Stimulated activated CD8-positive, alpha-beta memory T cell treated with anti-CD3 and anti-CD28 coated beads, Interleukin-15, amount 100 ng/mL, for 4 hours (primary cell): ENCODE results near the gene VSTM2B.
A peak's percentile ranks its signal among the peaks of the same experiment; 100 is the strongest.

Source experiments
- DNase-seq, 2 donors: peaks; one replicate each; pipeline ENCODE4 v3.0.0-alpha.2; 2020; ENCODE audit warnings: low read depth in 2 of 2

The VSTM2B gene

GRCh38 chr19:29566496-29567054 lies 40.8 kb downstream of the VSTM2B start:
- DNase-seq, result no peak

- DNase-seq, result no peak
Measured at GRCh38 chr19:29567366-29567915, 41.6 kb downstream of the VSTM2B start.

GRCh38 chr19:29568036-29569025 lies 42.5 kb downstream of the VSTM2B start:
- DNase-seq, result no peak

GRCh38 chr19:29569038-29569911 lies 43.5 kb downstream of the VSTM2B start:
- no peak for DNase-seq

GRCh38 chr19:29571181-29571580 lies 45.4 kb downstream of the VSTM2B start:
- no peak for DNase-seq

GRCh38 chr19:29573486-29573885 lies 47.7 kb downstream of the VSTM2B start:
- no peak for DNase-seq

- DNase-seq, result no peak
Measured at GRCh38 chr19:29574510-29574909, 48.7 kb downstream of the VSTM2B start.

GRCh38 chr19:29576046-29576606 lies 50.3 kb downstream of the VSTM2B start:
- DNase-seq, result no peak

- DNase-seq, result peak in 1 of 2 donors; percentile 19
Measured at GRCh38 chr19:29576761-29577648, 51.2 kb downstream of the VSTM2B start.

GRCh38 chr19:29577649-29577963 lies 51.8 kb downstream of the VSTM2B start:
- DNase-seq, result no peak

GRCh38 chr19:29578349-29578748 lies 52.6 kb downstream of the VSTM2B start:
- DNase-seq, result no peak

GRCh38 chr19:29579308-29579910 lies 53.6 kb downstream of the VSTM2B start:
- no peak for DNase-seq

- DNase-seq, result no peak
Measured at GRCh38 chr19:29581398-29581797, 55.6 kb downstream of the VSTM2B start.

GRCh38 chr19:29583196-29583999 lies 57.6 kb downstream of the VSTM2B start:
- DNase-seq, result no peak

- no peak for DNase-seq
Measured at GRCh38 chr19:29586401-29586800, 60.6 kb downstream of the VSTM2B start.

- no peak for DNase-seq
Measured at GRCh38 chr19:29587059-29587458, 61.3 kb downstream of the VSTM2B start.

GRCh38 chr19:29587518-29587986 lies 61.8 kb downstream of the VSTM2B start:
- peak; percentile 20 to 52 for DNase-seq

GRCh38 chr19:29588095-29588494 lies 62.3 kb downstream of the VSTM2B start:
- no peak for DNase-seq

GRCh38 chr19:29590278-29590677 lies 64.5 kb downstream of the VSTM2B start:
- DNase-seq, result no peak
